ENCODE measurements around the gene CRBN. TPM values are rescaled to one million over a fixed set of nuclear protein-coding genes. Genes with fewer than 3 reads are reported as not detected.

The CRBN gene
- total and polyA plus RNA-seq, 9 of the 15 experiments (the other 6 are each of a cell fraction or from before 2014, with no cell fraction given): 40.8 to 331 (median 57.4) TPM

DNA sequence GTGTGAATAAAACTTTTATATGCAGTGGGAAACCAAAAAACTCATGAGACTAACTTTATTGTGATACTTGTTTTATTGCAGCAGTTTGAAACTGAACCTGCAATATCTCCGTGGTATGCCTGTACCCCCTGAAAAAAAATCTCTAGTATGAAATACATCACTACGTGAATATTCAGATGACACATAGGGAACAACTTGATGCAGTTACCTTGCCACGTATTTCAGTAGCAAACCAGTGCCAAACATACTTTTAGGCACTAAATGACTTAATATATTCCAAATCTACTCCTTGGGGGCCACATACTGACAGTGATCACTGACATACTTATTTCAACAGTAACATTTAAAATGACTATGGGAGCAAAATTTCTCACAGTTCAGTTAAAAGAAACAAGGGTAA lies 13.8 kb downstream of the CRBN start:
- Histone ChIP-seq H3K27ac (ENCODE audit: extremely low read depth, low read depth, low read length) (no peak overlapping the region), H3K27me3 (ENCODE audit: control insufficient read depth in 2 of 2, insufficient read depth in 2 of 2, low read length in 2 of 2) (no peaks in the 10 kb centered on the region), H3K9me3 (replicated peaks; ENCODE audit: control insufficient read depth, insufficient read depth, low read depth, low read length) (no peaks in the 10 kb centered on the region), H3K4me1 (replicated peaks in 1 of 2; ENCODE audit: control insufficient read depth in 2 of 2, insufficient read depth in 2 of 2, low read length in 2 of 2) (no peaks in the 10 kb centered on the region), H3K9ac (ENCODE audit: insufficient read depth in 1 of 2, low read depth in 2 of 2, low read length in 2 of 2) (no peak overlapping the region), H3K4me3 (no peak overlapping the region), H3K9me1 (ENCODE audit: control insufficient read depth, insufficient read depth, low read length) (no peaks in the 10 kb centered on the region), H3K36me3 (ENCODE audit: control insufficient read depth, insufficient read depth, low read length) (peaks cover 73% of the 10 kb centered on the region), H4K20me1 (replicated peaks; ENCODE audit: control insufficient read depth, insufficient read depth, low read length) (no peaks in the 10 kb centered on the region), H3K79me2 (ENCODE audit: control insufficient read depth, insufficient read depth, low read length) (no peaks in the 10 kb centered on the region), H3K4me2 (ENCODE audit: insufficient read depth, low read length) (no peak overlapping the region), H2AFZ (ENCODE audit: low read depth, low read length) (no peak overlapping the region)
- POLR2A ChIA-PET: no interaction called here
- no peak for FAIRE-seq
- BruUV-seq (replicated peaks): no TSS peak
- in situ Hi-C loops (cut with MboI) (no loop called here), intact Hi-C loops (cut with micrococcal nuclease) (no loop called here)
- ATAC-seq: no peak
- TF ChIP-seq KAT7 (CRISPR knock-in tag; IDR thresholded peaks at IDR 0.05; ENCODE audit: borderline replicate concordance): no peak
- TF ChIP-seq CBFA2T3 (IDR thresholded peaks at IDR 0.05): no peak
- TF ChIP-seq NR3C1 (CRISPR knock-in tag; IDR thresholded peaks at IDR 0.05): no peak
- TF ChIP-seq ZNF668 (CRISPR knock-in tag; IDR thresholded peaks at IDR 0.05): no peak
- TF ChIP-seq, protein P1, sequence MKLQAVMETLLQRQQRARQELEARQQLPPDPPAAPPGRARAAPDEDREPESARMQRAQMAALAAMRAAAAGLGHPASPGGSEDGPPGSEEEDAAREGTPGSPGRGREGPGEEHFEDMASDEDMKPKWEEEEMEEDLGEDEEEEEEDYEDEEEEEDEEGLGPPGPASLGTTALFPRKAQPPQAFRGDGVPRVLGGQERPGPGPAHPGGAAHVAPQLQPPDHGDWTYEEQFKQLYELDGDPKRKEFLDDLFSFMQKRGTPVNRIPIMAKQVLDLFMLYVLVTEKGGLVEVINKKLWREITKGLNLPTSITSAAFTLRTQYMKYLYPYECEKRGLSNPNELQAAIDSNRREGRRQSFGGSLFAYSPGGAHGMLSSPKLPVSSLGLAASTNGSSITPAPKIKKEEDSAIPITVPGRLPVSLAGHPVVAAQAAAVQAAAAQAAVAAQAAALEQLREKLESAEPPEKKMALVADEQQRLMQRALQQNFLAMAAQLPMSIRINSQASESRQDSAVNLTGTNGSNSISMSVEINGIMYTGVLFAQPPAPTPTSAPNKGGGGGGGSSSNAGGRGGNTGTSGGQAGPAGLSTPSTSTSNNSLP (IDR thresholded peaks at IDR 0.05; ENCODE audit: borderline replicate concordance, low read depth, low read length): no peak
- CTCF ChIA-PET (ENCODE audit: low intra/inter-chr PET ratio): no interaction called here
- DNase-seq (ENCODE audit: extremely low read depth in 1 of 4, low spot score in 3 of 4): no peak
- WGBS (ENCODE audit: insufficient coverage, low coverage, missing lambda C conversion rate): 93% methylated on average over 3 of the region's 3 CpGs

DNA sequence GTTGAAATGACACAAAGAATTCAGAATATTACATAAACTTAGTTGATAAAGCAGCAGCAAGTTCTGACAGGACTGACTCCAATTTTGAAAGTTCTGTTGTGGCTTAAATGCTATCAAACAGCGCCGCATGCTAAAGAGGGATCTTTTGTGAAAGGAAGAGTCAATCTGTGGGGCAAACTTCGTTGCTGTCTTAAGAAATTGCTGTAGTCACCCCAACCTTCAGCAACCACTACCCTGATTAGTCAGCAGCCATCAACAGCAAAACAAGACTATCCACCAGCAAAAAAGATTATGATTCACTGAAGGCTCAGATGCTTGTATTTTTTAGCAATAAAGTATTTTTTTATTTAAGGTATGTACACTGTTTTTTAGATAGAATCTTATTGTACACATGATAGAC lies 14.2 kb downstream of the CRBN start:
- CTCF ChIA-PET (ENCODE audit: low intra/inter-chr PET ratio): no interaction called here
- Histone ChIP-seq H3K4me1 (replicated peaks in 1 of 2; ENCODE audit: control insufficient read depth in 2 of 2, insufficient read depth in 2 of 2, low read length in 2 of 2) (no peaks in the 10 kb centered on the region), H3K36me3 (ENCODE audit: control insufficient read depth, insufficient read depth, low read length) (peaks cover 71% of the 10 kb centered on the region), H2AFZ (ENCODE audit: low read depth, low read length) (no peak overlapping the region), H3K9ac (ENCODE audit: insufficient read depth in 1 of 2, low read depth in 2 of 2, low read length in 2 of 2) (no peak overlapping the region), H3K9me1 (ENCODE audit: control insufficient read depth, insufficient read depth, low read length) (no peaks in the 10 kb centered on the region), H4K20me1 (replicated peaks; ENCODE audit: control insufficient read depth, insufficient read depth, low read length) (no peaks in the 10 kb centered on the region), H3K79me2 (ENCODE audit: control insufficient read depth, insufficient read depth, low read length) (no peaks in the 10 kb centered on the region), H3K4me2 (ENCODE audit: insufficient read depth, low read length) (no peak overlapping the region), H3K27me3 (ENCODE audit: control insufficient read depth in 2 of 2, insufficient read depth in 2 of 2, low read length in 2 of 2) (no peaks in the 10 kb centered on the region), H3K9me3 (replicated peaks; ENCODE audit: control insufficient read depth, insufficient read depth, low read depth, low read length) (no peaks in the 10 kb centered on the region), H3K4me3 (no peak overlapping the region), H3K27ac (ENCODE audit: extremely low read depth, low read depth, low read length) (no peak overlapping the region)
- intact Hi-C loops (cut with micrococcal nuclease): no loop called here
- 64% methylated on average over 3 of the region's 3 CpGs for WGBS (ENCODE audit: insufficient coverage, low coverage, missing lambda C conversion rate)
- TF ChIP-seq, protein P2, sequence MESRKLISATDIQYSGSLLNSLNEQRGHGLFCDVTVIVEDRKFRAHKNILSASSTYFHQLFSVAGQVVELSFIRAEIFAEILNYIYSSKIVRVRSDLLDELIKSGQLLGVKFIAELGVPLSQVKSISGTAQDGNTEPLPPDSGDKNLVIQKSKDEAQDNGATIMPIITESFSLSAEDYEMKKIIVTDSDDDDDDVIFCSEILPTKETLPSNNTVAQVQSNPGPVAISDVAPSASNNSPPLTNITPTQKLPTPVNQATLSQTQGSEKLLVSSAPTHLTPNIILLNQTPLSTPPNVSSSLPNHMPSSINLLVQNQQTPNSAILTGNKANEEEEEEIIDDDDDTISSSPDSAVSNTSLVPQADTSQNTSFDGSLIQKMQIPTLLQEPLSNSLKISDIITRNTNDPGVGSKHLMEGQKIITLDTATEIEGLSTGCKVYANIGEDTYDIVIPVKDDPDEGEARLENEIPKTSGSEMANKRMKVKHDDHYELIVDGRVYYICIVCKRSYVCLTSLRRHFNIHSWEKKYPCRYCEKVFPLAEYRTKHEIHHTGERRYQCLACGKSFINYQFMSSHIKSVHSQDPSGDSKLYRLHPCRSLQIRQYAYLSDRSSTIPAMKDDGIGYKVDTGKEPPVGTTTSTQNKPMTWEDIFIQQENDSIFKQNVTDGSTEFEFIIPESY (CRISPR knock-in tag; IDR thresholded peaks at IDR 0.05): no peak
- TF ChIP-seq TAF1 (IDR thresholded peaks at IDR 0.05; ENCODE audit: control insufficient read depth, extremely low read depth, insufficient read depth, low read length, severe bottlenecking) (no peak), NELFE (IDR thresholded peaks at IDR 0.05; ENCODE audit: insufficient read depth, insufficient read length) (no peak)
- no peak for ATAC-seq
- in situ Hi-C loops (cut with MboI): no loop called here
- POLR2A ChIA-PET: no interaction called here
- FAIRE-seq: no peak
- DNase-seq (ENCODE audit: extremely low read depth in 1 of 4, low spot score in 3 of 4): no peak
- no TSS peak for BruUV-seq (replicated peaks)

Data from K562 (cell line).